Measurements from ENCODE around the gene NPHP4.
A peak's percentile ranks its signal among the peaks of the same experiment; 100 is the strongest.

NPHP4 gene

DNA sequence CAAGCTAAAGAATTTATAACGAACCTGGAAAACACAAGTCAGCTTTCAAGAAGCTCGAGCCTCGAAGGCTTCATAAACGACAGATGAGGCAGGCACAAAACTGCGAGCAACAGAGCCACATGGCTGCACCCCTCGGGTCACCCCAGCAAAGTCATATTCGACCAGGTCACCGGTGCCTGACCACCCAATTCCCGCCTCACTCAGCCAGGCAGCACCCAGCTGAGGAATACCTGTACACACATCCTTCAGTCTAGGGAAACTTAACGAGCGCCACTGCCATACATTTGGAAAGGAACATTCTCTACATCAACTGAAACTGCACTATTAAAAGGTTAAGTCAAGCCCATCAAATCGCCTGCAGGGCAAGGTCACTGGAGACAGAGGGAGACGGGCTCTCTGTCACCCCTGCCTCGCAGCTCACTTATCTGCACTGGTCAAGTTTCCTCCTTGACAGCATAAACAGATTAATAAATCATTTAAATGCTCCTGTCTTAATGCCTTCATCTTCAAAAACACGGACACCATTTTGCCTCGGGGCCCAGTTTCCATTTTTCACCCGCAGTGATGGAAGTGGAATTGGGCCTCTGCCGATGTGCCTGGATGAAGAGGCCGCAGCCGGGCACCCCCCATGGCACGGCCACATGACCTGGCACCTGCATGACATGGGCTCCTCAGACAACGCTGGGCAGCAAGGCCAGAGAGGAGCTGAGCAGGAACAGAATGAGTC lies 20.6 kb downstream of the NPHP4 start:
- no peak for DNase-seq (ENCODE audit: low spot score)

DNA sequence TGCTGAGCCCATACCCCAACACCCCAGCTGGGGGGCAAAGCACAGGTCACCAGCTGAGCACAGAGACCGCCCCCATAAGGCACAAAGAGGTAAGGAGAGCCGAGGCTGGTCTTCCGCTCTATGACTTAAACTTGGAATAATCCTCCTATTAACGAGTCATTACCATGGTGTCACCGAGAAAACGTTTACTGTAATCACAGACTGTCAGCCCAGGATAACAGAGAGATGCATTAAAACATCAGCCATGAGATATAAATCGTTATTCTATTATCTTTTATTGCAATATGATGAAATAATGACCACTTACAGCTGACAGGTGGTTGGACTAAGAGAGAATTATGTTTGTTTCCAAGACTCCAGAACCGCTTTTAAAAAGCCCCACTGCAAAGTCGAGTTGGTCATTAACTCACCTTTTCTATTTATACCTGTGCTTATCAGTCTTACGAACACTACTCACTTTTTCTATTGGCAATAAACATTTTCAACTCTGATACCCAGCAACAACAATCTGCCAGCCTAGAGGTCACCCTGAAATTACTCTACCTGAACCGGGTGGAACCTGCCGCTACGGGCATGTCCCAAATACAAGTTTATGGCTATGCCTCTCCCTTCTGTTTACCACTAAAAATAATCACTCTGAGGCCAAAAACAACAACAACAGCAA lies 21.5 kb downstream of the NPHP4 start:
- DNase-seq (ENCODE audit: low spot score), result no peak

DNA sequence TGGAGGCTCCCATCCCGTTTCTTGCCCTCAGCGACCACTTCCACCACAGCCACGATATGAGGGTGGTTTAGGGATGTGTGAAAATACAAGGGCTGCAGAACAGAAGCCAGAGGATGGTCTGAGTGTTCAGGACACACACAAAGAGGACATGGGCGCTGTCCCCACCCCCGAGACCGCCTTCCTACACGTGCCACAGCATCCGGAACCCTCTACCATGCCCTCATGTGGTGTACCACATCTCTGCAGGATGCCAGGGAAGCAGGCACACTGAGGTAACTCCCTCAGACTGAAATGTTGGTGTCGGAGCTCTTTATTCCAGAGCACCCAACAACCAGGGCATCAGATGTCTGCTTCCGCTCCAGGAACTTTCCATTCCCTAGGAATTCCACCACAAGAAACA lies 23.1 kb downstream of the NPHP4 start:
- no peak for DNase-seq (ENCODE audit: low spot score)

DNA sequence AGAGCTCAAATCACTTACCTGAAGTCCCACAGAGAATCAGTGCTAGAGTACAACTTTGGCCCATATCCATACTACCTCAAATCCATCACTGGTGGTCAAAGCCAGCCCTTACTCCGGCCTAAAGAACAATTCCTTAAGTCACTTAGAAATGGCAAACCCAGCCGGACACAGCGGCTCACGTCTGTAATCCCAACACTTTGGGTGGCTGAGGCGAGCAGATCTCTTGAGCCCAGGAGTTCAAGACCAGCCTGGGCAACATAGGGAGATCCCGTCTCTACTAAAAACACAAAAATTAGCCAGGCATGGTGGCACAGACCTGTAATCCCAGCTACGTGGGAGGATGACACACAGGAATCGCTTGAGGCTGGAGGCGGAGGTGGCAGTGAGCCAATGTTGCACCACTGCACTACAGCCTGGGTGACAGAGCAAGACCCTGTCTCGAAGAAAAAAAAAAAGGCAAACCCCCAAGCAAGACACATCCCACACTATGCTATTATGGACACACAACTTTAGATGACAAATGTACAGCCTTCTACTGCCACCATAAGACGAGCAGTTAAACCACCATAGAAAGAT lies 24.0 kb downstream of the NPHP4 start:
- DNase-seq (ENCODE audit: low spot score), result no peak

DNA sequence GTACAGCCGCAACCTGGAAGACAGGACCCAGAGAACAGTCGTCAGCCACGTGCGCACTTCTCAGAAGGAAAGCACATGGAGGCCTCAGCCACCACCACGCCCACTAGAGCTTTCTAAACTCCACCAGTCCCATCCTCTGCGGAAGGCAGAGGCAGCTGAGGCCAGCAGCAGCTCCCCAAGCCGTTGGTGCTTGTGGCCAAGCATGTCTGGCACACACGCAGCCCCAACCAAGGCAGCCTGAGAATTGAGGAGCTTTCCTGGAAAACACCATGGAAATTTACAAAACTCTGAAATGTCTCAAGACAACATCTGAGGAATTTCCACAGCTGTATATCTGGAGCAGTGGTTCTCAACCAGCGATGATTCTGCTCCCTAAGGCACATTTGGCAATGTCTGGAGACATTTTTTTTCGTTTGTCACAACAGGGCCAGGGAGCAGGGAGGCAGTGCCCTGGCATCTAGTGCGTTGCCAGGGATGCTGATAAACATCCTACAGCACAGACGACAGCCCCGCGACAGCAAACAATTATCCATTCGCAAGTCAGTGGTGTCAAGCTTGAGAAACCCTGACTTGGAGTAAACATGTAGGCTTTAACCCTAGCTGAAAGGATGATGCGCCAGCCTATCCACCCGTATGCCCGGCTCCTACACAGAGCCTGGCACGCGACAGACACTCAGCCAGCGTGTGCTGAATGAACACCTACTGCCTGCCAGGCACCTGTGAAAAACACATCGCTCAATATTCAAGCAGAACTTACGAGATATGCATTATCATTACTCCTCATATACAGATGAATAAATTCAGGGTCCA lies 24.7 kb downstream of the NPHP4 start:
- DNase-seq (ENCODE audit: low spot score), result no peak

DNA sequence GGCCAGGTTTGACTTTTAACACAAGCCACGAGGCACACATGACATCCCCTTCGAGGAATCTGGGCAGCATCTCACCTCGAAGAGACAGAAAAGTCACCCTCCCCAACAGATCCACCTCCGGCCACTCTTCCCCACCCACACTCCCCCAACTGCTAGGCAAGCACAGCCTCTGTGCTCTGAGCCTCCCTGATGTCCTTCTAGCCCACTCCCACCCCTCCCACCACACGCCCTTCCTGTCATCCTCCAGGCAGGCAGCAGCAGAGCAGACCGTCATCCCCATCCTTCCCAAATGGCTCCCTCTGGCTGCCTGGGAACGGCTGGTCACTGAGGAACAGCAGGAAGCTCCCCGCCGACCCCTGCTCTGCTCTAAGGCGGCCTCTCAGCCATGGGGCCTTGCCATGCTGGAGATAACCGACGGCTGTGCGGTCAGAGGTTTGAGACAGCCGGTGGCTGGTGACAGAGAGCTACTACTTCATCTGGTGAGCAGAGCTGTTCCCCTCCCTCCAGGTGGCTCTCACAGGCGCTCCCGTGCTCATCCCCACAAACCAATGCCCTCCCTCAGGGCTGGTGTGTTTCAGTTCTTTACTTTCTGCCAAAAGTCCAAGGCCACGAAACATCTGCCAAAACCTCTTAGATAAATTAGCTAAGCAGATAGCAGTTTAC lies 25.6 kb downstream of the NPHP4 start:
- no peak for DNase-seq (ENCODE audit: low spot score)

DNA sequence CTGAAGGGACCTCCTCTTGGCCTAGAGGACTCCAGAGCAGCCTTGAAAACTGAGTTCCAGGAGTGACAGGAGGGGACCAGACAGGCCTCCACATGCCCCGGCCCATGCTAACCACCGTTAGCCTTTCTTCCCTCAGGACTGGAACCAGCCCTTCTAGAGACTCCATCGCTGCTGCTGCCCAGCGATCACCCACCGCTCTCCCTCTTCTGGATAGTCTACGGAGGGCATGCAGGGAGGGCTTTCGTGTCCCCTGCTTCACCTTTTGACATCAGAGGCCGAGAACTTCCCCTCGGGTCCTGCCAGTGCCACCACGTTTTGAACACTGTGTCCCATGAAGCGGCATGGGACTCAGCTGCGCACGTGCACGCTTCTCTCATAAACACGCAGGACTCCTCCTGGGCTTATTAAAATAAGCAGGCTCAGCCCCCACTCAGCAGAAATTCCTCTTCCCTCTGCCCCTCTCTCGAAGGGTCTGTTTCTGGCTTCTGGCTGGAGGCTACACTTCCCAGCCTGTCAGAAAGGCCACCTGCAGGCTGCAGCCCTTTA lies 26.6 kb downstream of the NPHP4 start:
- no peak for DNase-seq (ENCODE audit: low spot score)

DNA sequence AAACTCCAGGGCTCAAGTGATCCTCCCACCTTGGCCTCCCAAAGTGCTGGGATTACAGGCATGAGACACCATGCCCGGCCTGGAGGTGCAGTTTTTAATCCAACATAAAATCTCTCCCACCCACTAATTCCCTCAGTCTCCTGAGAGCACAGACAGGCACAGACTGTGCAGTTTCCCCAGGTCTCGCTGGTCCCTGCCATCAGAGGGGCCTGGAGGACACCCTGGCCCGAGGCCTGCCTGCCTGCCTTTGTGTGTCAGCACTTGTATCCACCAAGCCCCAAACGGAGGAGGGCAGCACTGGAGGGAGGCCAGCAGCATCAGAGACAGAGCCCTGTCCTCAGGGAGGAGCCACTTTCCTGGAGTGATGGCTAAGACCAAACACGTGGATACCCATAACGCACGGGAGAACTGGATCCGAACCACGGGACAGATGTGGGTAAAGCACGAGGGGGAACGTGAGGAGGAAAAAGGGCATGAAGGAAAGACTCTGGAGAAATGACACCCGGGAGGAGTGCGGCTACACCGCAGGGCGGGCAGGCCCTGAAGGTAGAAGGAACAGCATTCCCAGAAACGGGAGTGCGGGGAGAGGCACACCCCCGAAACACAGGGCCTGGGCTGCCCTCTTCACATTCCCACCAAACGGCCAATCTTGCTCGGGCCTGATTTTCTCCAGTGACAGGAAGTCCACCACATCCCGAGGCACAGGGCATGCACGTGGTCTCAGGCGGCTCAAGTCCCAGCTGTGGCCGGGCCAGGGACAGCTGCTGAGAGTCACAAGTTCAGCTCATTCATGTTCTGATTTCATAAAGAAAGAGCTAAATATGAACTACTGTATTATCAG lies 29.7 kb downstream of the NPHP4 start:
- no peak for DNase-seq (ENCODE audit: low spot score)

DNA sequence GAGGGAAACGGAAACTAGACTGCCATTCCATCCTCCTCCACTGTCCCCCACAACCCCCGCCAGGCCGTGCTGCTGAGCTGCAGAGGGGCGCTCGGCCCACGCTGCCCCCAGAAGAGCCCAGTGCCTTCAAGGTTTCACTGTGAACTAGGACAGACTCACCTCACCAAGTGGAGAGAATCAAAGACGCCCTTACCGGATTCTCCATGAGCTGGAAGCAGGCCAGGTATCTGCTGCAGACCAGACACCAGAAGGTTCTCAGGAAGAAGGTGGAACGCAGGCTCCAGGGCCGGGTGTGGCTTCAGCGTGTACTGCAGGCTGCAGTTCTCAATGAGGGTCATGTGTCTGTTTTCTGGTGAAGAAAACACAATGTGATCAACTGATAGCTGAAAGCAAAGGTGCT lies 30.6 kb downstream of the NPHP4 start:
- no peak for DNase-seq (ENCODE audit: low spot score)

DNA sequence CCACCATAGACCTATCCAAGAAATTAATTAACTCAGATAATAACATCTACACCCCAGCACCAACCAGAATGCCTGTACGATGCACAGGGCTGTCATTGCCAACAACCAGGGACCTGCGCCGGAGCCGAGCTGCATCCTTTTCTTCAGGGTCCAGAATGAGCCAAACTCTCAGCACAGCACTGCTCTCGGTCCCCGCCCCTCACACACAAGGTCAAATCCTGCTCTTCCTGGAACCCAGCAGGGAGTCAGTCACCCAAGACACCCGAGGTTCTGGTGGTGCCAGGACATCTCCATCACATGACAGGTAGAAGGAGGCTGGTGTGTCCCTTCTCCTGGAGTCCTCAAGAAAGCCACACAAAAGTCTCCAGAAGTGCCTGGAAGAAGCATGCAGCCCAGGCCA lies 31.9 kb downstream of the NPHP4 start:
- no peak for DNase-seq (ENCODE audit: low spot score)

DNA sequence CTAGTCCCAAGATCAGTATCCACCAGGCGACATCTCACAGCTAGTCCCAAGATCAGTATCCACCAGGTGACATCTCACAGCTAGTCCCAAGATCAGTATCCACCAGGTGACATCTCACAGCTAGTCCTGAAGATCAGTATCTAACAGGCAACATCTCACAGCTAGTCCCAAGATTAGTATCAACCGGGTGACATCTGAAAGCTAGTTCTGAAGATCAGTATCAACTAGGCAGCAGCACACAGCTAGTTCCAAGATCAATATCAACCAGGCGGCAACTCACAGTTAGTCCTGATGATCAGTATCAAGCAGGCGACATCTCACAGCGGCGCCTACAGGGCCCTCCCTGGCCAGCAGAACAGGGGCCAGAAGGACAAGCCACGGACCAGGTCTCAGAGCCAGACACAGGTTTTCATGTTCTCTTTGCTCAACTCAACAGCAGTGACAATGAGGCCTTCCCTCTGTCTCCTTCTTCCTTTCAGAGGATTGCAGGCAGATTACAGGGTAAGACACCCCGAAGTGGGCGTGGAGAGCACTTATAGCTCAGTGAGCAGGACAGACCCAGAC lies 32.5 kb downstream of the NPHP4 start:
- DNase-seq (ENCODE audit: low spot score), result no peak

DNA sequence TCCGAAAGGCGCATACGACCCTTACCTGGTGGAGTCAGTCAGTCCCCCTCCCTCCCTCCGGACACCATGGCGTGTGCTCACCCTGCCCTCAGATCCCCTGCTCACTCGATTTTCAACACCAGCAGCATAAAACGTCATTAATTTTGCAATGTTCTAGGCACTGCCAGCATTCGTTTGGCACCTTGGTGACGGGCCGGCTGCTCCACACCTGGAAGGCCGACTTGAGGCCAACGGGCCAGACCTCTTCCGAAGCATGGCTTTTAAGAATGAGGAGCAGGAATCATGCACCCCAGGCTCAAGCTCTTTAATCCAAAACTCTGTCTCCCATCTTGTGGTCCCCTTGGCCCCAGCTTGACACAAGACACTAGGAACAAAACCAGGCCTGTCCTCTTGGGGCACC lies 33.1 kb downstream of the NPHP4 start:
- DNase-seq (ENCODE audit: low spot score), result no peak

DNA sequence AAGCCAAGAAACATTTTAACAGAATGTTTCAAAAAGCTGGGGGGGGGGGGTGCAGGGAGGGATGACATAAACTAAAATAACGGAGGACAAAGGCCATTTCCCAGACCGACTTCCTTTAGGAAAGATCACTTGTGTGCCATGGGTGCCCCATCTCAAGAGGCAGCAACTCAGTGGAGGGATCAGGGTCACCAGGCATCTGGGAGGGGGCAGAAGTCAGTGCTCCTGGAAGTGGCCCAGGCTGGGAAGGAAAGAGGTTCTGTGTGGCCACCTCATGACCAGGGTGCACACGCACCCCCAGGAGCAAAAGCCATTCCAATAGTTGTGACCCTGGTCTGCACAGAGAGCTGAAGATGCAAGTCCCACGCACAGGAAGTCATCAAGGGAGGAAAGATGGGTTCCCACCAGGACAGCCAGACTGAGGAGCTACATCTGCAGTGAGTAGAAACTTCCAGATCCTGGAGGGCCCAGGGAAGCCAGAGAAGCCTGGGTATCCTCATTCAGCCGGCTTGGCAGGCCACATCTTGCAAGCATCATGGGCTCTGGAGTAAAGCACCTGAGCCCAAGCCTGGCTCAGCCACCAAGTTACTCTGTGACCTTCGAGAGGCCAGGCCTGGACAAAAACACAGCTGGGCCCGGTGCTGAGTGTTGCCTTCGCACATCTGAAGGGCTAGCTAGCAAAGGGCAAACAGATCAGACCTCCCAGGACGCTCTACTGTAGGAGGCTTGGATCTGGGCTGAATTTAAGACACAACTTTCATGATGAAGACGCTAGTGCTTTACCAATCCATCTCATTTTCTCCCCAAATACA lies 36.0 kb downstream of the NPHP4 start:
- no peak for DNase-seq (ENCODE audit: low spot score)

DNA sequence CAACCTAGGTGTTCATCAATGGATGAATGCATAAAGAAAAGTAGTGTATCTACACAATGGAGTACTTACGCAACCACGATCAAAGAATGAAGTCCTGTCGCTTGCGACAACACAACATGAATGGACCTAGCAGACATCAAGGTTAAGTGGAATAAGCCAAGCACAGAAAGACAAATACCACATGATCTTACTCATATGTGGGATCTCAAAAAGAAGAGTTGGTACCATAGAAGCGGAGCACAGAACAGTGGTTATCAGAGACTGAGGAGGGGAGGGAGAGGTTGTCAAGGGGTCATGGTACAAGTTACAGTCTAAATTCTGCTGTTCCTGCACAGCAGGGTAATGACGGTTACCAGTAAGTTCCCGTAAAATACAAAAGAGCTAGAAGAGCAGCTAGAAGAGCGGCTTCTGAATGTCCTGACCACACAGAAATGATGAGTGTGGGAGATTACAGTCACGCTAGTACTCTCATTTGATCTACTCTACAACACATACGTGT lies 36.7 kb downstream of the NPHP4 start:
- no peak for DNase-seq (ENCODE audit: low spot score)

DNA sequence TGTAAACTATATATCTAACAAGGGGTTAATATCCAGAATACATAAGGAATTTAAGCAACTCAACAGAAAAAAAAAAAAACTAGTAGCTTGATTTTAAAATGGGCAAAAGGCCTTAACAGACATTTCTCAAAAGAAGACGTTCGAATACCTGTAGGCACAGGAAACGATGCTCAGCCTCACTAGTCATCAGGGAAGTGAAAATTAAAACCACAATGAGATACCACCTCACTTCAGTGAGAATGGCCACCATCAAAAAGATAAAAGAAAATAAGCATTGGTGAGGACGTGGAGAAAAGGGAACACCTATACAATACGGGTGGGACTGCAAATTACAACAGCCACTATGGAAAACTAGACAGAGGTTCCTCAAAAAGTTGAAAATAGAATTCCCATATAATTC lies 37.3 kb downstream of the NPHP4 start:
- no peak for DNase-seq (ENCODE audit: low spot score)

DNA sequence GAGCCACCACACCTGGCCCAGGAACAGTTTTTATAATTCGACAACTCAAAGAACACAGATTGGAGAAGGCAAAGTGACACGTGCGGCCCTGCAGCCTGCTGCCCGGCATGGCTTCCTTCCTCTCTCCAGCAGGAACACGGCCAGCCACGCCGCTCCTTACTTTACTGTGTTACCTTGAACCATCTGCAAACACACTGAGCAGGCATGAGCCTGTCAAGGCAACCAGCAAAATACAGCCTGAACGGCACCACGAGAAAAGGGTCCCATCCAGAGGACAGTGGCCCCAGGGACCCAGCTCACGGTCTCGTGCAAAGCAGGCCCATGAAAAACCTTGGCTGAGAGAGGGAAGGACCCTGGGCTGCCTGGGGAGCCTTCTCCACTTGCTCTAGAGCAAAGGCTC lies 38.8 kb downstream of the NPHP4 start:
- no peak for DNase-seq (ENCODE audit: low spot score)

DNA sequence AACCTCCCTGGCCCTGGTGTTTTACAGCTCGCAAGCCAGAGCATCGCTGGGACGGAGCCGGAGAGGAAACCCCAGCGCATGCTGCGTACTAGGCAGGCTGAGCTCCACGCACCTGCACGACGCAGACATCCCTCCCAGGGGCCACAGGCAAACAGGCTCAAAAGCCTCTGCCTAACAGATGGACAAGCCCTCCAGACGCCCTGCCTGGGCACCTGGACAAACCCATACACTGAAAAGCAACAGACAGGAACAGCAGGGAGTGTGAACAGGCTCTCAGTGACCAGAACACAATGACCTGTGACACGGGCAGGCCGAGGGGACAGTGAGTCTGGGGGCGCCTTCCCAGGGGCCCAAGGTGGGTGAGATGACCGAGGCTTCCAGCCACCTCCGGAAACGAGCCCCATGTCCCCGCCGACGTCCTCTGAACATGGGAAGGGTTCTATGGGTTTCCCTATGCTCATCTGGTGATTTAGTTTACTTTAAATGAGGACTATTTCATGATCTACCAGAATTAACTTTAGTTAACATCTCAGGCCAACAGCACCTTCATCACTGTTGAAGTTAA lies 40.3 kb downstream of the NPHP4 start:
- DNase-seq (ENCODE audit: low spot score), result no peak

DNA sequence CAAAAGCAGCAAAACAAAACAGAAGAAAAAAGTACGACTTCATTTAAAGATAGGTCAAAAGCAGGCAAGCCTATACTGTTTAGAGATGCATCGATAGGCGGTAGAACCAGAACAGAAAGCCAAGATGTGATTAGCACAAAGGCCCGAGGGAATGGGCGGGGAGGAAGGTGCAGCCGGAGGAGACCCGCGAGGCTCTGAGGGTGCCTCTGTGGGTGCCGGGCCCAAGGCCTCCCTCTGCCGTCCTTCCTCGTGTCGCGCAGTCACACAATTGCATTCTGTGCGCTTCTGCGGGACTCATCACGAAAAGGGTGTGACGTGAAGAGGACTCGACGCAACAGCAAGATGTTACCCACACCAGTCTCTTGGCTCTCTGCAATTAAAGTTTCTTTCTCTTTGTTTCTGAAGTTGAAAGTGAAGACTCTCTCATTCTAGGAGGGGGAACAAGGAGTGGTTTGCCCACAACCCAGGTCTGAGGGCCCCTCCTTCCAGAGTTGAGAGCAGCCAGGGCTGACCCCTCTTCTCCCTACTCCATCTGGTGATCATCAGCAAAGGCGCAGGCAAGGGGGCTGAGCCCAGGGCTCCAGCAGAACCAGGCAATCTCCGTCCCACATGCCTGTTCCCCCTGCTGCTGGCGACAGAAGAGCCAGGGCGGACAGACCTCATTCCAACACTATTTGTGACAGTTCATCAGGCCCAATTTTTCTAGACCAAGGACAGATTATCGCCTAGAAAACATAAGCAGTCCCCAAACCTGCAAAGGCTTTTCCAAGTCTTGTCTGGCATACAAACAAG lies 41.0 kb downstream of the NPHP4 start:
- DNase-seq (ENCODE audit: low spot score), result peak; percentile 32
